Uterus (tissue), 2 donors: ENCODE measurements around the gene WASF2.

Experiments
- POLR2A ChIP-seq, 2 donors: fragments of 450-650 bp; IDR thresholded peaks; one replicate each; pipeline ENCODE4 v1.6.1; 2016; ENCODE audit warnings: antibody characterized with exemption in 2 of 2, mild to moderate bottlenecking in 1 of 2, moderate library complexity in 1 of 2
- TF ChIP-seq, protein P1 (sequence below), 4 experiments: fragments of 200-600 bp in 2 of 4; fragments of 450-650 bp in 2 of 4; sonication (generic) in 2 of 4; IDR thresholded peaks; one replicate each; pipeline ENCODE4 v1.5.1; 2016 to 2019; ENCODE audit warnings: antibody characterized with exemption in 4 of 4, mild to moderate bottlenecking in 2 of 4, moderate library complexity in 1 of 4

- TF ChIP-seq, protein P1, sequence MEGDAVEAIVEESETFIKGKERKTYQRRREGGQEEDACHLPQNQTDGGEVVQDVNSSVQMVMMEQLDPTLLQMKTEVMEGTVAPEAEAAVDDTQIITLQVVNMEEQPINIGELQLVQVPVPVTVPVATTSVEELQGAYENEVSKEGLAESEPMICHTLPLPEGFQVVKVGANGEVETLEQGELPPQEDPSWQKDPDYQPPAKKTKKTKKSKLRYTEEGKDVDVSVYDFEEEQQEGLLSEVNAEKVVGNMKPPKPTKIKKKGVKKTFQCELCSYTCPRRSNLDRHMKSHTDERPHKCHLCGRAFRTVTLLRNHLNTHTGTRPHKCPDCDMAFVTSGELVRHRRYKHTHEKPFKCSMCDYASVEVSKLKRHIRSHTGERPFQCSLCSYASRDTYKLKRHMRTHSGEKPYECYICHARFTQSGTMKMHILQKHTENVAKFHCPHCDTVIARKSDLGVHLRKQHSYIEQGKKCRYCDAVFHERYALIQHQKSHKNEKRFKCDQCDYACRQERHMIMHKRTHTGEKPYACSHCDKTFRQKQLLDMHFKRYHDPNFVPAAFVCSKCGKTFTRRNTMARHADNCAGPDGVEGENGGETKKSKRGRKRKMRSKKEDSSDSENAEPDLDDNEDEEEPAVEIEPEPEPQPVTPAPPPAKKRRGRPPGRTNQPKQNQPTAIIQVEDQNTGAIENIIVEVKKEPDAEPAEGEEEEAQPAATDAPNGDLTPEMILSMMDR (IDR thresholded peaks at IDR 0.05), result no peak
- TF ChIP-seq POLR2A (IDR thresholded peaks at IDR 0.05), result no peak
These were observed 134.3 kb downstream of the WASF2 start for GRCh38 chr1:27355683-27356082.
